OCI-LY1 (cell line): ENCODE measurements around the gene MAPK12.

Experiments used
- EZH2 ChIP-seq: fragments of 200-600 bp; sonication (generic), shearing (Covaris generic); IDR thresholded peaks from 2 replicates; pipeline ENCODE4 v1.8.0; 2017; ENCODE audit warnings: borderline replicate concordance, mixed run types, mild to moderate bottlenecking, antibody characterized with exemption, low read length, moderate library complexity, mixed read lengths
- TF ChIP-seq, protein P1 (sequence below): fragments of 200-600 bp; sonication (generic), shearing (Covaris generic); IDR thresholded peaks from 2 replicates; pipeline ENCODE4 v1.5.1; 2017; ENCODE audit warnings: mild to moderate bottlenecking, antibody characterized with exemption, low read length, moderate library complexity, mixed read lengths

- TF ChIP-seq, protein P1, sequence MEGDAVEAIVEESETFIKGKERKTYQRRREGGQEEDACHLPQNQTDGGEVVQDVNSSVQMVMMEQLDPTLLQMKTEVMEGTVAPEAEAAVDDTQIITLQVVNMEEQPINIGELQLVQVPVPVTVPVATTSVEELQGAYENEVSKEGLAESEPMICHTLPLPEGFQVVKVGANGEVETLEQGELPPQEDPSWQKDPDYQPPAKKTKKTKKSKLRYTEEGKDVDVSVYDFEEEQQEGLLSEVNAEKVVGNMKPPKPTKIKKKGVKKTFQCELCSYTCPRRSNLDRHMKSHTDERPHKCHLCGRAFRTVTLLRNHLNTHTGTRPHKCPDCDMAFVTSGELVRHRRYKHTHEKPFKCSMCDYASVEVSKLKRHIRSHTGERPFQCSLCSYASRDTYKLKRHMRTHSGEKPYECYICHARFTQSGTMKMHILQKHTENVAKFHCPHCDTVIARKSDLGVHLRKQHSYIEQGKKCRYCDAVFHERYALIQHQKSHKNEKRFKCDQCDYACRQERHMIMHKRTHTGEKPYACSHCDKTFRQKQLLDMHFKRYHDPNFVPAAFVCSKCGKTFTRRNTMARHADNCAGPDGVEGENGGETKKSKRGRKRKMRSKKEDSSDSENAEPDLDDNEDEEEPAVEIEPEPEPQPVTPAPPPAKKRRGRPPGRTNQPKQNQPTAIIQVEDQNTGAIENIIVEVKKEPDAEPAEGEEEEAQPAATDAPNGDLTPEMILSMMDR: no peak
- TF ChIP-seq EZH2: no peak
Observed at GRCh38 chr22:50309601-50309991, 48.1 kb upstream of the MAPK12 start.
